SU-DHL-6 (cell line): ENCODE results near the gene SCD5.

ENCODE experiments used
- H2AFZ ChIP-seq: fragments of 200-600 bp; sonication (generic); 2 replicates; pipeline ENCODE4 v1.6.1; 2014; ENCODE audit warnings: low read depth, mild to moderate bottlenecking, moderate library complexity, mixed read lengths, antibody characterized with exemption, low read length; ENCODE audit not compliant: severe bottlenecking
- H3F3A ChIP-seq: fragments of 200-600 bp; shearing (Covaris generic); 2 replicates; pipeline ENCODE4 v1.6.0; 2016; ENCODE audit warnings: antibody characterized with exemption, mild to moderate bottlenecking; ENCODE audit not compliant: insufficient read depth
- H3K27ac ChIP-seq: fragments of 200-600 bp; sonication (generic); 2 replicates; pipeline ENCODE4 v1.5.1; 2016; ENCODE audit warnings: low read depth, mild to moderate bottlenecking, low read length, moderate library complexity, mixed read lengths
- H3K27me3 ChIP-seq: fragments of 200-600 bp; sonication (generic), shearing (Covaris generic); 2 replicates; pipeline ENCODE4 v1.6.0; 2014; ENCODE audit warnings: mild to moderate bottlenecking, low read length
- H3K36me3 ChIP-seq: fragments of 200-600 bp; sonication (generic); 2 replicates; pipeline ENCODE4 v1.6.1; 2014; ENCODE audit warnings: mild to moderate bottlenecking, low read length, mixed read lengths
- H3K4me2 ChIP-seq: fragments of 300-600, 200-600 bp; shearing (Covaris generic), sonication (generic); 2 replicates; pipeline ENCODE4 v1.6.0; 2014; ENCODE audit warnings: low read length, low read depth, mild to moderate bottlenecking; ENCODE audit not compliant: poor library complexity, severe bottlenecking
- H3K4me3 ChIP-seq: fragments of 200-600 bp; sonication (generic); 2 replicates; pipeline ENCODE4 v1.5.1; 2014; ENCODE audit warnings: antibody characterized with exemption, low read length, mild to moderate bottlenecking, mixed read lengths; ENCODE audit not compliant: insufficient read depth, poor library complexity, severe bottlenecking
- H3K79me2 ChIP-seq: fragments of 200-600 bp; sonication (generic); 2 replicates; pipeline ENCODE4 v1.6.1; 2014; ENCODE audit warnings: mild to moderate bottlenecking, low read length, moderate library complexity; ENCODE audit not compliant: insufficient read depth
- H3K9ac ChIP-seq: fragments of 200-600 bp; sonication (generic); 2 replicates; pipeline ENCODE4 v1.7.0; 2014; ENCODE audit warnings: mild to moderate bottlenecking, low read length
- H3K9me2 ChIP-seq: fragments of 200-600 bp; sonication (generic); replicated peaks from 2 replicates; pipeline ENCODE4 v1.6.1; 2014; ENCODE audit warnings: low read length; ENCODE audit not compliant: insufficient read depth
- H3K9me3 ChIP-seq: fragments of 200-600 bp; sonication (generic); 2 replicates; pipeline ENCODE4 v1.6.1; 2014; ENCODE audit warnings: low read length, mixed read lengths; ENCODE audit not compliant: insufficient read depth
- H4K20me1 ChIP-seq: fragments of 200-600 bp; sonication (generic); 2 replicates; pipeline ENCODE4 v1.6.1; 2014; ENCODE audit warnings: low read depth, mild to moderate bottlenecking, antibody characterized with exemption, low read length, moderate library complexity, mixed read lengths
- EZH2phosphoT487 ChIP-seq: fragments of 200-600 bp; sonication (generic), shearing (Covaris generic); conservative IDR thresholded peaks from 2 replicates; pipeline ENCODE4 v1.6.1; 2018; ENCODE audit warnings: mild to moderate bottlenecking, antibody characterized with exemption, low read length, moderate library complexity, mixed read lengths
- TF ChIP-seq, protein P1 (sequence below): fragments of 200-600 bp; sonication (generic); IDR thresholded peaks from one replicate; pipeline ENCODE4 v1.5.1; 2017; ENCODE audit warnings: antibody characterized with exemption, mild to moderate bottlenecking, low read length, moderate library complexity; ENCODE audit not compliant: insufficient read depth, poor library complexity, severe bottlenecking

SCD5 gene

DNA sequence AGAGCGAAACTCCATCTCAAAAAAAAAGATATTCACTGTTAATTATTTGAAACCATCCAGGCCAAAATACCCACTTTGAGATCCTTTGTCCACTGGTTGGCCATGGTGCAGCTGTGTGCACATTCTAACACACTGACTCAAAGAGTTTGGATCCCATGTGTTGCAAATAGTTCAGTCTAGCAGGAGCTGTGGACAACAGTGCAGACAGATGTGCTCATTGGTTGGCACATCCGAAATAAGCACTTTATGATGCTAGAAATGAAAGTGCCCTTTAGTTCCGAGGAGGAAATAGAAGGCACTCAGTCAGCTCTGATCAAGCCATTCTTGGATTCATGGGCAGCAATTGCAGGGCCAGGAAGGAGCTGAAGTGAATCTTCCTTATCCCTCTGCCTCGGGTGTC lies 173.8 kb downstream of the SCD5 start:
- no peak overlapping the region for H3K27ac ChIP-seq
- H3K9ac ChIP-seq: no peak overlapping the region
- no peaks in the 10 kb centered on the region for H3K9me3 ChIP-seq
- H3K9me2 ChIP-seq: no peaks in the 10 kb centered on the region
- H2AFZ ChIP-seq: no peak overlapping the region
- H4K20me1 ChIP-seq: no peaks in the 10 kb centered on the region
- no peaks in the 10 kb centered on the region for H3K79me2 ChIP-seq
- H3K27me3 ChIP-seq: no peaks in the 10 kb centered on the region
- no peak for TF ChIP-seq EZH2phosphoT487
- TF ChIP-seq, protein P1, sequence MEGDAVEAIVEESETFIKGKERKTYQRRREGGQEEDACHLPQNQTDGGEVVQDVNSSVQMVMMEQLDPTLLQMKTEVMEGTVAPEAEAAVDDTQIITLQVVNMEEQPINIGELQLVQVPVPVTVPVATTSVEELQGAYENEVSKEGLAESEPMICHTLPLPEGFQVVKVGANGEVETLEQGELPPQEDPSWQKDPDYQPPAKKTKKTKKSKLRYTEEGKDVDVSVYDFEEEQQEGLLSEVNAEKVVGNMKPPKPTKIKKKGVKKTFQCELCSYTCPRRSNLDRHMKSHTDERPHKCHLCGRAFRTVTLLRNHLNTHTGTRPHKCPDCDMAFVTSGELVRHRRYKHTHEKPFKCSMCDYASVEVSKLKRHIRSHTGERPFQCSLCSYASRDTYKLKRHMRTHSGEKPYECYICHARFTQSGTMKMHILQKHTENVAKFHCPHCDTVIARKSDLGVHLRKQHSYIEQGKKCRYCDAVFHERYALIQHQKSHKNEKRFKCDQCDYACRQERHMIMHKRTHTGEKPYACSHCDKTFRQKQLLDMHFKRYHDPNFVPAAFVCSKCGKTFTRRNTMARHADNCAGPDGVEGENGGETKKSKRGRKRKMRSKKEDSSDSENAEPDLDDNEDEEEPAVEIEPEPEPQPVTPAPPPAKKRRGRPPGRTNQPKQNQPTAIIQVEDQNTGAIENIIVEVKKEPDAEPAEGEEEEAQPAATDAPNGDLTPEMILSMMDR: no peak
- no peak overlapping the region for H3K4me3 ChIP-seq
- H3K4me2 ChIP-seq: no peak overlapping the region
- H3F3A ChIP-seq: no peaks in the 10 kb centered on the region
- no peaks in the 10 kb centered on the region for H3K36me3 ChIP-seq

GRCh38 chr4:82623121-82623683 lies 175.4 kb downstream of the SCD5 start:
- no peak overlapping the region for H2AFZ ChIP-seq

GRCh38 chr4:82621251-82621650 lies 177.3 kb downstream of the SCD5 start:
- H4K20me1 ChIP-seq: no peaks in the 10 kb centered on the region
- H3K9me2 ChIP-seq: no peaks in the 10 kb centered on the region
- H2AFZ ChIP-seq: no peak overlapping the region
- H3K4me3 ChIP-seq: no peak overlapping the region
- H3F3A ChIP-seq: no peaks in the 10 kb centered on the region
- H3K27ac ChIP-seq: no peak overlapping the region
- H3K9ac ChIP-seq: no peak overlapping the region
- no peaks in the 10 kb centered on the region for H3K36me3 ChIP-seq
- H3K9me3 ChIP-seq: no peaks in the 10 kb centered on the region
- H3K4me2 ChIP-seq: no peak overlapping the region
- no peaks in the 10 kb centered on the region for H3K27me3 ChIP-seq
- no peaks in the 10 kb centered on the region for H3K79me2 ChIP-seq
- TF ChIP-seq EZH2phosphoT487: no peak
- TF ChIP-seq, protein P1: no peak

More at GRCh38 chr4:82623121-82623683, 175.4 kb downstream of the SCD5 start:
- H3K79me2 ChIP-seq: no peaks in the 10 kb centered on the region
- H3K9me3 ChIP-seq: no peaks in the 10 kb centered on the region
- H4K20me1 ChIP-seq: no peaks in the 10 kb centered on the region
- no peaks in the 10 kb centered on the region for H3K36me3 ChIP-seq
- TF ChIP-seq EZH2phosphoT487: no peak
- TF ChIP-seq, protein P1: no peak
- H3K27me3 ChIP-seq: no peaks in the 10 kb centered on the region
- H3K4me3 ChIP-seq: no peak overlapping the region
- no peaks in the 10 kb centered on the region for H3F3A ChIP-seq
- no peaks in the 10 kb centered on the region for H3K9me2 ChIP-seq
- no peak overlapping the region for H3K9ac ChIP-seq
- H3K4me2 ChIP-seq: no peak overlapping the region
- no peak overlapping the region for H3K27ac ChIP-seq
